Motor neuron (in vitro differentiated cells): ENCODE data around the gene RASD2. TPM values are rescaled to one million over a fixed set of nuclear protein-coding genes. Genes with fewer than 3 reads are reported as not detected.
A peak's percentile ranks its signal among the peaks of the same experiment; 100 is the strongest.

Experiments used
- ATAC-seq, 8 experiments: fragments of 200-7000 bp; cut with Tn5 transposase; replicated peaks in 6 of 8; 2 replicates each; pipeline ENCODE4 v1.8.0; 2021; ENCODE audit warnings: mild to moderate bottlenecking in 8 of 8, moderate library complexity in 8 of 8
- H3K27ac ChIP-seq, 2 donors: fragments of 250-450 bp; sonication (Bioruptor Pico); 2 replicates each; pipeline ENCODE4 v1.9.0; 2021; ENCODE audit warnings: antibody characterized with exemption in 2 of 2, mild to moderate bottlenecking in 2 of 2, moderate library complexity in 1 of 2
- H3K4me1 ChIP-seq, 2 donors: fragments of 250-450 bp; sonication (Bioruptor Pico); replicated peaks in 1 of 2; 2 replicates each; pipeline ENCODE4 v1.6.1; 2021; ENCODE audit warnings: antibody characterized with exemption in 2 of 2, mild to moderate bottlenecking in 2 of 2, moderate library complexity in 1 of 2
- H3K4me3 ChIP-seq, 5 donors: fragments of 250-450 bp; sonication (Bioruptor Pico); 2 replicates each; pipeline ENCODE4 v1.9.0; 2021; ENCODE audit warnings: antibody characterized with exemption in 5 of 5, mild to moderate bottlenecking in 5 of 5, moderate library complexity in 4 of 5
- WGBS, 10 experiments: fragments of 450-650 bp; shearing (Covaris generic); methylation state at CpG; one replicate each; pipeline ENCODE4 v1.0.0; 2022; 5-methylcytosine and 5-hydroxymethylcytosine counted together
- in situ Hi-C, 9 experiments: fragments of 400-800 bp; cut with MboI; loops; one replicate each; pipeline ENCODE4 v1.15.0; 2021; ENCODE audit warnings: low sequenced_read_pairs in 9 of 9, low pct_unique_long_range_greater_than_20kb in 2 of 9; ENCODE audit not compliant: unreplicated experiment in 9 of 9
- total RNA-seq, 8 experiments: library from RNA; unstranded; fragments of 300-600 nt; gene quantifications; 2 replicates each; pipeline versions ENCODE4 v1.2.3 to v1.2.4, GENCODE V29; 2022

Gene RASD2
- total RNA-seq, 8 experiments from 2014 or later: 0.15 to 14.5 (median 0.75) TPM

GRCh38 chr22:35548722-35549112 is 8.1 kb downstream of the RASD2 start:
- Histone ChIP-seq H3K4me3 (no peak overlapping the region), H3K27ac (no peak overlapping the region), H3K4me1 (peaks cover 14 to 21% of the 10 kb centered on the region in 2 donors)
- in situ Hi-C loops: no loop called here
- peak in 5 of 8 experiments; percentile 65 to 91 (median 78) for ATAC-seq
- WGBS, 10 experiments: 17 to 88% (median 28%) methylated on average over 1 to 6 of the region's 8 CpGs; no CpG with 5 or more reads in 7 of the 10 experiments

- in situ Hi-C loops: no loop called here
- 0 to 100% (median 63%) methylated on average over 1 to 7 of the region's 11 CpGs; no CpG with 5 or more reads in 3 of the 10 experiments for WGBS, 10 experiments
- H3K4me3 ChIP-seq: no peak overlapping the region
- ATAC-seq: peak in 3 of 8 experiments; percentile 1 to 26 (median 11)
- H3K4me1 ChIP-seq: peaks cover 14 to 21% of the 10 kb centered on the region in 2 donors
- H3K27ac ChIP-seq: no peak overlapping the region
Observed at GRCh38 chr22:35549328-35549727, 8.7 kb downstream of the RASD2 start.

GRCh38 chr22:35551549-35552177 is 11.0 kb downstream of the RASD2 start:
- no peak overlapping the region for H3K4me3 ChIP-seq
- no peak overlapping the region for H3K27ac ChIP-seq
- no peak for ATAC-seq
- 84 to 100% (median 93%) methylated on average over 3 to 20 of the region's 43 CpGs; no CpG with 5 or more reads in 5 of the 10 experiments for WGBS, 10 experiments
- H3K4me1 ChIP-seq: peaks cover 23 to 35% of the 10 kb centered on the region in 2 donors
- in situ Hi-C loops: no loop called here

- in situ Hi-C loops: no loop called here
- no peak overlapping the region for H3K4me3 ChIP-seq
- ATAC-seq: peak; percentile 48 to 86 (median 68)
- H3K27ac ChIP-seq: no peak overlapping the region
- 10 to 40% (median 29%) methylated on average over 1 to 9 of the region's 13 CpGs; no CpG with 5 or more reads in 6 of the 10 experiments for WGBS, 10 experiments
- H3K4me1 ChIP-seq: peaks cover 23 to 35% of the 10 kb centered on the region in 2 donors
Observed at GRCh38 chr22:35552196-35552842, 11.7 kb downstream of the RASD2 start.

- no peak for ATAC-seq
- 40 to 77% (median 63%) methylated on average over 1 to 6 of the region's 11 CpGs; no CpG with 5 or more reads in 6 of the 10 experiments for WGBS, 10 experiments
- Histone ChIP-seq H3K4me3 (no peak overlapping the region), H3K27ac (no peak overlapping the region), H3K4me1 (peaks cover 23 to 35% of the 10 kb centered on the region in 2 donors)
- in situ Hi-C loops: no loop called here
Observed at GRCh38 chr22:35552846-35553245, 12.2 kb downstream of the RASD2 start.

GRCh38 chr22:35553341-35553740 is 12.7 kb downstream of the RASD2 start:
- 40 to 92% (median 70%) methylated on average over 1 to 2 of the region's 2 CpGs; no CpG with 5 or more reads in 6 of the 10 experiments for WGBS, 10 experiments
- no peak overlapping the region for H3K4me3 ChIP-seq
- peaks cover 23 to 35% of the 10 kb centered on the region in 2 donors for H3K4me1 ChIP-seq
- ATAC-seq: no peak
- in situ Hi-C loops: no loop called here
- H3K27ac ChIP-seq: no peak overlapping the region

- in situ Hi-C loops: no loop called here
- Histone ChIP-seq H3K27ac (no peak overlapping the region), H3K4me3 (no peak overlapping the region), H3K4me1 (peaks cover 13 to 25% of the 10 kb centered on the region in 2 donors)
- 40 to 90% (median 80%) methylated on average over 1 to 3 of the region's 10 CpGs; no CpG with 5 or more reads in 5 of the 10 experiments for WGBS, 10 experiments
- no peak for ATAC-seq
Observed at GRCh38 chr22:35554297-35554845, 13.7 kb downstream of the RASD2 start.

- in situ Hi-C loops: no loop called here
- no peak overlapping the region for H3K4me3 ChIP-seq
- H3K27ac ChIP-seq: no peak overlapping the region
- peak in 7 of 8 experiments; percentile 9 to 74 (median 60) for ATAC-seq
- 13 to 94% (median 40%) methylated on average over 1 to 9 of the region's 13 CpGs; no CpG with 5 or more reads in 1 of the 10 experiments for WGBS, 10 experiments
- peaks cover 9 to 23% of the 10 kb centered on the region in 2 donors for H3K4me1 ChIP-seq
Observed at GRCh38 chr22:35555483-35555890, 14.9 kb downstream of the RASD2 start.

- Histone ChIP-seq H3K4me3 (no peak overlapping the region), H3K27ac (no peak overlapping the region), H3K4me1 (peaks cover 9 to 23% of the 10 kb centered on the region in 2 donors)
- no peak for ATAC-seq
- 18 to 100% (median 61%) methylated on average over 1 to 6 of the region's 10 CpGs; no CpG with 5 or more reads in 1 of the 10 experiments for WGBS, 10 experiments
- in situ Hi-C loops: no loop called here
Observed at GRCh38 chr22:35555946-35556547, 15.4 kb downstream of the RASD2 start.

GRCh38 chr22:35556666-35557065 is 16.0 kb downstream of the RASD2 start:
- in situ Hi-C loops: no loop called here
- no peak overlapping the region for H3K27ac ChIP-seq
- WGBS, 10 experiments: 92 to 100% (median 100%) methylated on average over 1 to 2 of the region's 5 CpGs; no CpG with 5 or more reads in 6 of the 10 experiments
- no peak overlapping the region for H3K4me3 ChIP-seq
- peaks cover 9 to 23% of the 10 kb centered on the region in 2 donors for H3K4me1 ChIP-seq
- no peak for ATAC-seq

GRCh38 chr22:35558031-35558430 is 17.4 kb downstream of the RASD2 start:
- in situ Hi-C loops: no loop called here

GRCh38 chr22:35558719-35559118 is 18.1 kb downstream of the RASD2 start:
- H3K4me3 ChIP-seq: no peak overlapping the region
- peaks cover 9 to 20% of the 10 kb centered on the region in 2 donors for H3K4me1 ChIP-seq
- WGBS, 10 experiments: 31 to 100% (median 68%) methylated on average over 1 to 3 of the region's 3 CpGs; no CpG with 5 or more reads in 3 of the 10 experiments
- no peak overlapping the region for H3K27ac ChIP-seq
- ATAC-seq: no peak
- in situ Hi-C loops: no loop called here

More at GRCh38 chr22:35558031-35558430, 17.4 kb downstream of the RASD2 start:
- no peak overlapping the region for H3K4me3 ChIP-seq
- WGBS, 10 experiments: 72 to 100% (median 87%) methylated on average over 2 to 3 of the region's 5 CpGs; no CpG with 5 or more reads in 4 of the 10 experiments
- peaks cover 9 to 14% of the 10 kb centered on the region in 2 donors for H3K4me1 ChIP-seq
- no peak for ATAC-seq
- H3K27ac ChIP-seq: no peak overlapping the region
